ENCODE results near the gene PTPN1.

GRCh38 chr20:50481741-50482140 lies 28.4 kb upstream of the PTPN1 start:
- TF ChIP-seq POLR2AphosphoS5 (IDR thresholded peaks at IDR 0.05; ENCODE audit: low read depth, low read length): no peak
- TF ChIP-seq, protein P1, sequence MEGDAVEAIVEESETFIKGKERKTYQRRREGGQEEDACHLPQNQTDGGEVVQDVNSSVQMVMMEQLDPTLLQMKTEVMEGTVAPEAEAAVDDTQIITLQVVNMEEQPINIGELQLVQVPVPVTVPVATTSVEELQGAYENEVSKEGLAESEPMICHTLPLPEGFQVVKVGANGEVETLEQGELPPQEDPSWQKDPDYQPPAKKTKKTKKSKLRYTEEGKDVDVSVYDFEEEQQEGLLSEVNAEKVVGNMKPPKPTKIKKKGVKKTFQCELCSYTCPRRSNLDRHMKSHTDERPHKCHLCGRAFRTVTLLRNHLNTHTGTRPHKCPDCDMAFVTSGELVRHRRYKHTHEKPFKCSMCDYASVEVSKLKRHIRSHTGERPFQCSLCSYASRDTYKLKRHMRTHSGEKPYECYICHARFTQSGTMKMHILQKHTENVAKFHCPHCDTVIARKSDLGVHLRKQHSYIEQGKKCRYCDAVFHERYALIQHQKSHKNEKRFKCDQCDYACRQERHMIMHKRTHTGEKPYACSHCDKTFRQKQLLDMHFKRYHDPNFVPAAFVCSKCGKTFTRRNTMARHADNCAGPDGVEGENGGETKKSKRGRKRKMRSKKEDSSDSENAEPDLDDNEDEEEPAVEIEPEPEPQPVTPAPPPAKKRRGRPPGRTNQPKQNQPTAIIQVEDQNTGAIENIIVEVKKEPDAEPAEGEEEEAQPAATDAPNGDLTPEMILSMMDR (IDR thresholded peaks at IDR 0.05): no peak
- no peak for TF ChIP-seq EP300 (IDR thresholded peaks at IDR 0.05; ENCODE audit: borderline replicate concordance in 1 of 2, low read depth in 1 of 2, low read length in 1 of 2)
- no peak for TF ChIP-seq USF1 (IDR thresholded peaks at IDR 0.05; ENCODE audit: borderline replicate concordance, low read depth)
- no peak for TF ChIP-seq MAX (IDR thresholded peaks at IDR 0.05; ENCODE audit: low read depth)
